NCI-H1436 treated with DMSO at 0.1 percent for 48 hours (cell line): ENCODE results near the gene MAP3K20.
"Not testable (repeated sequence)": the region's sequence is repeated elsewhere in the genome, so short reads cannot be mapped to it uniquely, and the experiment has no call there.

Experiments used
- DNase-seq: peaks from one replicate; lab custom pipeline; 2025; lab: John Stamatoyannopoulos, UW

Gene MAP3K20

GRCh38 chr2:173280853-173281252 is 205.2 kb downstream of the MAP3K20 start:
- no peak for DNase-seq

GRCh38 chr2:173281898-173282297 is 206.3 kb downstream of the MAP3K20 start:
- DNase-seq, result not testable (repeated sequence)

GRCh38 chr2:173282795-173283545 is 207.3 kb downstream of the MAP3K20 start:
- no peak for DNase-seq

GRCh38 chr2:173286153-173286809 is 210.6 kb downstream of the MAP3K20 start:
- DNase-seq, result no peak

- DNase-seq, result no peak
Measured at GRCh38 chr2:173287594-173287993, 211.9 kb downstream of the MAP3K20 start.

- DNase-seq, result no peak
Measured at GRCh38 chr2:173288561-173288960, 212.9 kb downstream of the MAP3K20 start.

GRCh38 chr2:173290046-173290445 is 214.4 kb downstream of the MAP3K20 start:
- DNase-seq, result no peak

GRCh38 chr2:173290518-173290917 is 214.9 kb downstream of the MAP3K20 start:
- no peak for DNase-seq

GRCh38 chr2:173291412-173291811 is 215.8 kb downstream of the MAP3K20 start:
- DNase-seq, result no peak

- no peak for DNase-seq
Measured at GRCh38 chr2:173296235-173296634, 220.6 kb downstream of the MAP3K20 start.

GRCh38 chr2:173298536-173299097 is 223.0 kb downstream of the MAP3K20 start:
- no peak for DNase-seq

- DNase-seq, result no peak
Measured at GRCh38 chr2:173299764-173300163, 224.1 kb downstream of the MAP3K20 start.

- DNase-seq, result no peak
Measured at GRCh38 chr2:173300458-173300857, 224.8 kb downstream of the MAP3K20 start.

- DNase-seq, result not testable (repeated sequence)
Measured at GRCh38 chr2:173301549-173301948, 225.9 kb downstream of the MAP3K20 start.

GRCh38 chr2:173305303-173305702 is 229.7 kb downstream of the MAP3K20 start:
- DNase-seq, result no peak

GRCh38 chr2:173307293-173307692 is 231.6 kb downstream of the MAP3K20 start:
- no peak for DNase-seq

- not testable (repeated sequence) for DNase-seq
Measured at GRCh38 chr2:173309370-173309769, 233.7 kb downstream of the MAP3K20 start.

- no peak for DNase-seq
Measured at GRCh38 chr2:173311844-173312606, 236.4 kb downstream of the MAP3K20 start.
